Loucy (cell line): ENCODE measurements around the gene PALLD.

Experiments used
- H2AFZ ChIP-seq: fragments of 200-600 bp; sonication (generic); 2 replicates; pipeline ENCODE4 v1.6.0; 2016; ENCODE audit warnings: antibody characterized with exemption, mild to moderate bottlenecking, low read length, moderate library complexity
- H3F3A ChIP-seq: fragments of 200-600 bp; 2 replicates; pipeline ENCODE4 v1.6.0; 2016; ENCODE audit warnings: antibody characterized with exemption, low read depth, mild to moderate bottlenecking
- H3K27me3 ChIP-seq: fragments of 200-600 bp; sonication (generic); 2 replicates; pipeline ENCODE4 v1.6.1; 2014; ENCODE audit warnings: low read length, mild to moderate bottlenecking; ENCODE audit not compliant: insufficient read depth, poor library complexity, severe bottlenecking
- H3K36me3 ChIP-seq: fragments of 200-600 bp; sonication (generic); 2 replicates; pipeline ENCODE4 v1.6.1; 2016; ENCODE audit warnings: low read length; ENCODE audit not compliant: insufficient read depth
- H3K4me1 ChIP-seq: fragments of 200-600 bp; sonication (generic); 2 replicates; pipeline ENCODE4 v1.5.1; 2014; ENCODE audit warnings: low read length, mild to moderate bottlenecking; ENCODE audit not compliant: insufficient read depth, poor library complexity, severe bottlenecking
- H3K4me2 ChIP-seq: fragments of 200-600 bp; sonication (generic); 2 replicates; pipeline ENCODE4 v1.6.0; 2014; ENCODE audit warnings: antibody characterized with exemption, low read length, low read depth, mild to moderate bottlenecking; ENCODE audit not compliant: poor library complexity, severe bottlenecking
- H3K4me3 ChIP-seq: fragments of 200-600 bp; sonication (generic); 2 replicates; pipeline ENCODE4 v1.5.1; 2014; ENCODE audit warnings: low read length, mild to moderate bottlenecking, mixed read lengths; ENCODE audit not compliant: poor library complexity, severe bottlenecking
- H3K79me2 ChIP-seq: fragments of 200-600 bp; sonication (generic); 2 replicates; pipeline ENCODE4 v1.6.1; 2014; ENCODE audit warnings: low read length; ENCODE audit not compliant: insufficient read depth
- H3K9ac ChIP-seq: fragments of 200-600 bp; sonication (generic); 2 replicates; pipeline ENCODE4 v1.6.0; 2014; ENCODE audit warnings: mild to moderate bottlenecking, low read depth, low read length, moderate library complexity; ENCODE audit not compliant: poor library complexity, severe bottlenecking
- H3K9me2 ChIP-seq: fragments of 200-600 bp; sonication (generic); replicated peaks from 2 replicates; pipeline ENCODE4 v1.6.1; 2016; ENCODE audit warnings: low read depth, low read length, mixed read lengths
- H3K9me3 ChIP-seq: fragments of 200-600 bp; sonication (generic); 2 replicates; pipeline ENCODE4 v1.6.1; 2014; ENCODE audit warnings: mild to moderate bottlenecking, antibody characterized with exemption, low read length, low read depth; ENCODE audit not compliant: insufficient read depth
- H4K20me1 ChIP-seq: fragments of 200-600 bp; sonication (generic); 2 replicates; pipeline ENCODE4 v1.6.0; 2014; ENCODE audit warnings: antibody characterized with exemption, low read length, mild to moderate bottlenecking; ENCODE audit not compliant: insufficient read depth, poor library complexity, severe bottlenecking
- CTCF ChIP-seq: fragments of 200-600 bp; sonication (generic); conservative IDR thresholded peaks from 2 replicates; pipeline ENCODE4 v1.5.1; 2014; ENCODE audit warnings: mild to moderate bottlenecking, antibody characterized with exemption, low read length
- EZH2phosphoT487 ChIP-seq: fragments of 200-600 bp; IDR thresholded peaks from 2 replicates; pipeline ENCODE4 v1.6.1; 2018; ENCODE audit warnings: antibody characterized with exemption, mild to moderate bottlenecking, moderate library complexity, borderline replicate concordance

Gene PALLD

GRCh38 chr4:168908851-168909273 lies 412.0 kb downstream of the PALLD start:
- Histone ChIP-seq H3K9me2 (no peaks in the 10 kb centered on the region), H3K9ac (no peak overlapping the region), H3K79me2 (no peaks in the 10 kb centered on the region), H4K20me1 (no peaks in the 10 kb centered on the region), H3F3A (no peaks in the 10 kb centered on the region), H3K9me3 (no peaks in the 10 kb centered on the region), H3K4me3 (no peak overlapping the region), H2AFZ (no peak overlapping the region), H3K27me3 (no peaks in the 10 kb centered on the region), H3K4me1 (no peaks in the 10 kb centered on the region), H3K4me2 (no peak overlapping the region), H3K36me3 (peaks cover 35% of the 10 kb centered on the region)
- TF ChIP-seq EZH2phosphoT487: no peak
- no peak for TF ChIP-seq CTCF

GRCh38 chr4:168914095-168914494 lies 417.2 kb downstream of the PALLD start:
- no peak overlapping the region for H2AFZ ChIP-seq
- no peak overlapping the region for H3K4me2 ChIP-seq
- no peak for TF ChIP-seq CTCF
- TF ChIP-seq EZH2phosphoT487: no peak
- H3K36me3 ChIP-seq: peaks cover 35% of the 10 kb centered on the region; the same call in 1 of the 2 replicates
- H3K79me2 ChIP-seq: no peaks in the 10 kb centered on the region
- no peak overlapping the region for H3K4me3 ChIP-seq
- no peaks in the 10 kb centered on the region for H3K4me1 ChIP-seq
- no peaks in the 10 kb centered on the region for H3K27me3 ChIP-seq
- no peaks in the 10 kb centered on the region for H3K9me3 ChIP-seq
- H3F3A ChIP-seq: no peaks in the 10 kb centered on the region
- no peak overlapping the region for H3K9ac ChIP-seq
- no peaks in the 10 kb centered on the region for H3K9me2 ChIP-seq
- no peaks in the 10 kb centered on the region for H4K20me1 ChIP-seq

- Histone ChIP-seq H3K79me2 (no peaks in the 10 kb centered on the region), H3K4me2 (no peak overlapping the region), H3K4me1 (no peaks in the 10 kb centered on the region), H3F3A (no peaks in the 10 kb centered on the region), H3K36me3 (peaks cover 38% of the 10 kb centered on the region; the same call in 1 of the 2 replicates), H3K4me3 (no peak overlapping the region), H3K9ac (no peak overlapping the region), H3K9me3 (no peaks in the 10 kb centered on the region), H3K9me2 (no peaks in the 10 kb centered on the region), H4K20me1 (no peaks in the 10 kb centered on the region), H3K27me3 (no peaks in the 10 kb centered on the region), H2AFZ (no peak overlapping the region)
- TF ChIP-seq EZH2phosphoT487 (no peak), CTCF (peak; percentile 76)
These were observed 420.4 kb downstream of the PALLD start for GRCh38 chr4:168917138-168917779.
